K562 (cell line): ENCODE results near the gene MTHFR. TPM values are rescaled to one million over a fixed set of nuclear protein-coding genes. Genes with fewer than 3 reads are reported as not detected.

Source experiments
- GABPB2 ChIP-seq: fragments of 250-450 bp; sonication (Bioruptor Pico); conservative IDR thresholded peaks from 2 replicates; pipeline ENCODE4 v1.5.1; 2021; ENCODE audit warnings: mild to moderate bottlenecking
- GATAD2A ChIP-seq: fragments of 450-650 bp; IDR thresholded peaks from 2 replicates; pipeline ENCODE4 v1.6.1; 2017
- GTF2A2 ChIP-seq: IDR thresholded peaks from 2 replicates; pipeline ENCODE4 v1.6.1; 2016; ENCODE audit warnings: mild to moderate bottlenecking, missing genetic modification characterization, missing compliant biosample characterization
- NFRKB ChIP-seq: fragments of 450-650 bp; IDR thresholded peaks from 2 replicates; pipeline ENCODE4 v1.6.1; 2016; ENCODE audit warnings: low read depth
- SMC3 ChIP-seq: conservative IDR thresholded peaks from 2 replicates; pipeline ENCODE4 v1.6.1; 2011; ENCODE audit warnings: low read depth, low read length, improper control_type of control experiment; ENCODE audit not compliant: insufficient read depth
- TEAD2 ChIP-seq: fragments of 450-650 bp; IDR thresholded peaks from 2 replicates; pipeline ENCODE4 v1.6.1; 2016; ENCODE audit warnings: missing genetic modification characterization, control low read depth, missing compliant biosample characterization
- XRCC5 ChIP-seq: fragments of 200-400 bp; formaldehyde crosslinking; IDR thresholded peaks from 2 replicates; pipeline ENCODE4 v1.6.1; 2017; ENCODE audit warnings: low read depth, mild to moderate bottlenecking, low read length
- polyA plus RNA-seq, 8 experiments: library from polyadenylated mRNA; depleted of rRNA in 4 of 8; stranded (reverse) in 5 of 8; unstranded in 3 of 8; fragments of >200 nt; fragmentation: Nextera tagmentation in 2 of 8; fragmentation: Illumina TruSeq in 1 of 8; extraction: Ambion mirVana in 2 of 8; extraction: Trizol in 1 of 8; gene quantifications; 2 replicates each; pipeline versions ENCODE4 v1.2.1 to v1.2.3, GENCODE V29; 2011 to 2014; ENCODE audit warnings: inconsistent platforms in 1 of 8, missing spikeins in 1 of 8
- total RNA-seq, 7 experiments: library from RNA; depleted of rRNA in 6 of 7; stranded (reverse); fragments of >200 nt in 6 of 7; fragmentation: Illumina TruSeq in 2 of 7; extraction: Trizol in 2 of 7; gene quantifications; 2 replicates each; pipeline versions ENCODE4 v1.2.1 to v1.2.3, GENCODE V29; 2011 to 2021; ENCODE audit warnings: low replicate concordance in 1 of 7
- TF ChIP-seq, protein P1 (sequence below): sonication (generic); formaldehyde crosslinking; IDR thresholded peaks from 2 replicates; pipeline ENCODE4 v1.8.1; 2023; ENCODE audit warnings: mild to moderate bottlenecking, missing genetic modification reagents
- TF ChIP-seq, protein P2 (sequence below), 2 experiments: fragments of 450-650 bp in 1 of 2; sonication (generic) in 1 of 2; formaldehyde crosslinking in 1 of 2; IDR thresholded peaks; 2 replicates each; pipeline versions ENCODE4 v1.7.1 to v1.9.0; 2016 to 2022; ENCODE audit warnings: inconsistent platforms in 1 of 2, mild to moderate bottlenecking in 1 of 2, missing genetic modification reagents in 1 of 2
- TF ChIP-seq, protein P3 (sequence below): fragments of 250-450 bp; sonication (Bioruptor Pico); IDR thresholded peaks from 2 replicates; pipeline ENCODE4 v1.5.0; 2022; ENCODE audit warnings: mild to moderate bottlenecking
- TF ChIP-seq, protein P4 (sequence below): fragments of 450-650 bp; conservative IDR thresholded peaks from 2 replicates; pipeline ENCODE4 v1.6.1; 2016; ENCODE audit warnings: missing genetic modification characterization, low read depth, mild to moderate bottlenecking, missing compliant biosample characterization, moderate library complexity

Gene MTHFR
- total and polyA plus RNA-seq, 9 of the 15 experiments (the other 6 are each of a cell fraction or from before 2014, with no cell fraction given), result 5.0 to 104 (median 62.6) TPM

DNA sequence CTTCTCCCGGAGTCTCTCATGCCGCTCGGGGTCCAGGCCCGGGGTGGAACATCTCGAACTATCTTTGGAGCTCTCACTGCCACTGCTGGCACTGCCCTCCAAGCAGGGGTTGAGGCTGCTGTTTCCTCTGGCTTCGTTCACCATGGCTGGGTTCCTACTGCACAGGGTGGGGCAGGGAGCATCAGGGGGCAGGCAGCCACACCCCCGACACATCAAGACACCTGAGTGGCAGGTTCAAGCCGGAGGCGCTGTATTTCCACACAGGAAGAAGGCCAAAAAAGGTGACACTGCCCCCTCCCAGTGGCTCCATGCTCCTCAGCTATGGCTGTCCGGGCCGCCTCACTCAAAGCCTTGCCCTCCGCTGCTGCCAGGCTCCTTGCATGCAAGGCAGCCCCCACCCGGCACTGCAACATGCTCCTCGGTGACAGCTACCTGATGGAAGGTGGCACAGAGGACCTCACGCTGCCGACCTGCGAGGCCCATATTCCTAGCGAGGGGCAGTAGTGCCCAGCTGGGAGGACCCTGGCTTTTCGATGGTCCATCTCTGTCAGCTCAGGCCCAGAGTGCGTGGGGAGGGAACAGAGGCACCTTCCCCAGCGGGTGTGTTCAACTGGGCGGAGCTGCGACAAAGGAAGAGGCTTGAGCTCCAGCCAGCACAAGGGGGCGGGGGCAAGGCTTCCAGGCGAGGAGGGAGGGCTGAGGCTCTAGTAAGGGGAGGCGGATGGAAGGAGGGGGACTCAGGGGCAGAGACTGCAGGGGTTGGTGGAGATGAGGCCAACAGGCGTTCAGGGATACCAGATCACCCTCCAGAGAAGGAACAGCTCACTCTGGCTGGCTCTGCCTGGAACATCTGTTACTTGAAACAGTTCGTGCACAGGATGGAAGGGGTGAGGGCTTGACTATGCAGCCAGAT lies 2.5 kb downstream of the MTHFR start (continued):
- TF ChIP-seq TEAD2 (tag) (no peak), GTF2A2 (tag) (no peak), SMC3 (no peak), GATAD2A (no peak), XRCC5 (no peak), GABPB2 (CRISPR knock-in tag) (0 out of 2 replicates have a peak, but pooled peaks have one; percentile 42), NFRKB (no peak)
- TF ChIP-seq, protein P1, sequence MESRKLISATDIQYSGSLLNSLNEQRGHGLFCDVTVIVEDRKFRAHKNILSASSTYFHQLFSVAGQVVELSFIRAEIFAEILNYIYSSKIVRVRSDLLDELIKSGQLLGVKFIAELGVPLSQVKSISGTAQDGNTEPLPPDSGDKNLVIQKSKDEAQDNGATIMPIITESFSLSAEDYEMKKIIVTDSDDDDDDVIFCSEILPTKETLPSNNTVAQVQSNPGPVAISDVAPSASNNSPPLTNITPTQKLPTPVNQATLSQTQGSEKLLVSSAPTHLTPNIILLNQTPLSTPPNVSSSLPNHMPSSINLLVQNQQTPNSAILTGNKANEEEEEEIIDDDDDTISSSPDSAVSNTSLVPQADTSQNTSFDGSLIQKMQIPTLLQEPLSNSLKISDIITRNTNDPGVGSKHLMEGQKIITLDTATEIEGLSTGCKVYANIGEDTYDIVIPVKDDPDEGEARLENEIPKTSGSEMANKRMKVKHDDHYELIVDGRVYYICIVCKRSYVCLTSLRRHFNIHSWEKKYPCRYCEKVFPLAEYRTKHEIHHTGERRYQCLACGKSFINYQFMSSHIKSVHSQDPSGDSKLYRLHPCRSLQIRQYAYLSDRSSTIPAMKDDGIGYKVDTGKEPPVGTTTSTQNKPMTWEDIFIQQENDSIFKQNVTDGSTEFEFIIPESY (CRISPR knock-in tag), result no peak
- TF ChIP-seq, protein P2, sequence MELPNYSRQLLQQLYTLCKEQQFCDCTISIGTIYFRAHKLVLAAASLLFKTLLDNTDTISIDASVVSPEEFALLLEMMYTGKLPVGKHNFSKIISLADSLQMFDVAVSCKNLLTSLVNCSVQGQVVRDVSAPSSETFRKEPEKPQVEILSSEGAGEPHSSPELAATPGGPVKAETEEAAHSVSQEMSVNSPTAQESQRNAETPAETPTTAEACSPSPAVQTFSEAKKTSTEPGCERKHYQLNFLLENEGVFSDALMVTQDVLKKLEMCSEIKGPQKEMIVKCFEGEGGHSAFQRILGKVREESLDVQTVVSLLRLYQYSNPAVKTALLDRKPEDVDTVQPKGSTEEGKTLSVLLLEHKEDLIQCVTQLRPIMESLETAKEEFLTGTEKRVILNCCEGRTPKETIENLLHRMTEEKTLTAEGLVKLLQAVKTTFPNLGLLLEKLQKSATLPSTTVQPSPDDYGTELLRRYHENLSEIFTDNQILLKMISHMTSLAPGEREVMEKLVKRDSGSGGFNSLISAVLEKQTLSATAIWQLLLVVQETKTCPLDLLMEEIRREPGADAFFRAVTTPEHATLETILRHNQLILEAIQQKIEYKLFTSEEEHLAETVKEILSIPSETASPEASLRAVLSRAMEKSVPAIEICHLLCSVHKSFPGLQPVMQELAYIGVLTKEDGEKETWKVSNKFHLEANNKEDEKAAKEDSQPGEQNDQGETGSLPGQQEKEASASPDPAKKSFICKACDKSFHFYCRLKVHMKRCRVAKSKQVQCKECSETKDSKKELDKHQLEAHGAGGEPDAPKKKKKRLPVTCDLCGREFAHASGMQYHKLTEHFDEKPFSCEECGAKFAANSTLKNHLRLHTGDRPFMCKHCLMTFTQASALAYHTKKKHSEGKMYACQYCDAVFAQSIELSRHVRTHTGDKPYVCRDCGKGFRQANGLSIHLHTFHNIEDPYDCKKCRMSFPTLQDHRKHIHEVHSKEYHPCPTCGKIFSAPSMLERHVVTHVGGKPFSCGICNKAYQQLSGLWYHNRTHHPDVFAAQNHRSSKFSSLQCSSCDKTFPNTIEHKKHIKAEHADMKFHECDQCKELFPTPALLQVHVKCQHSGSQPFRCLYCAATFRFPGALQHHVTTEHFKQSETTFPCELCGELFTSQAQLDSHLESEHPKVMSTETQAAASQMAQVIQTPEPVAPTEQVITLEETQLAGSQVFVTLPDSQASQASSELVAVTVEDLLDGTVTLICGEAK (IDR thresholded peaks at IDR 0.05), result no peak; the same call in 1 of the 2 replicates
- TF ChIP-seq, protein P2 (CRISPR knock-in tag; IDR thresholded peaks at IDR 0.05), result no peak
- TF ChIP-seq, protein P3, sequence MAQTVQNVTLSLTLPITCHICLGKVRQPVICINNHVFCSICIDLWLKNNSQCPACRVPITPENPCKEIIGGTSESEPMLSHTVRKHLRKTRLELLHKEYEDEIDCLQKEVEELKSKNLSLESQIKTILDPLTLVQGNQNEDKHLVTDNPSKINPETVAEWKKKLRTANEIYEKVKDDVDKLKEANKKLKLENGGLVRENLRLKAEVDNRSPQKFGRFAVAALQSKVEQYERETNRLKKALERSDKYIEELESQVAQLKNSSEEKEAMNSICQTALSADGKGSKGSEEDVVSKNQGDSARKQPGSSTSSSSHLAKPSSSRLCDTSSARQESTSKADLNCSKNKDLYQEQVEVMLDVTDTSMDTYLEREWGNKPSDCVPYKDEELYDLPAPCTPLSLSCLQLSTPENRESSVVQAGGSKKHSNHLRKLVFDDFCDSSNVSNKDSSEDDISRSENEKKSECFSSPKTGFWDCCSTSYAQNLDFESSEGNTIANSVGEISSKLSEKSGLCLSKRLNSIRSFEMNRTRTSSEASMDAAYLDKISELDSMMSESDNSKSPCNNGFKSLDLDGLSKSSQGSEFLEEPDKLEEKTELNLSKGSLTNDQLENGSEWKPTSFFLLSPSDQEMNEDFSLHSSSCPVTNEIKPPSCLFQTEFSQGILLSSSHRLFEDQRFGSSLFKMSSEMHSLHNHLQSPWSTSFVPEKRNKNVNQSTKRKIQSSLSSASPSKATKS (CRISPR knock-in tag), result no peak
- TF ChIP-seq, protein P4, sequence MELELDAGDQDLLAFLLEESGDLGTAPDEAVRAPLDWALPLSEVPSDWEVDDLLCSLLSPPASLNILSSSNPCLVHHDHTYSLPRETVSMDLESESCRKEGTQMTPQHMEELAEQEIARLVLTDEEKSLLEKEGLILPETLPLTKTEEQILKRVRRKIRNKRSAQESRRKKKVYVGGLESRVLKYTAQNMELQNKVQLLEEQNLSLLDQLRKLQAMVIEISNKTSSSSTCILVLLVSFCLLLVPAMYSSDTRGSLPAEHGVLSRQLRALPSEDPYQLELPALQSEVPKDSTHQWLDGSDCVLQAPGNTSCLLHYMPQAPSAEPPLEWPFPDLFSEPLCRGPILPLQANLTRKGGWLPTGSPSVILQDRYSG (tag), result no peak
